RKO (cell line): ENCODE results near the gene MYZAP.

Experiments
- DNase-seq: peaks from one replicate; pipeline ENCODE4 v3.0.0-alpha.2; 2016; ENCODE audit warnings: low spot score

The MYZAP gene, protein sequence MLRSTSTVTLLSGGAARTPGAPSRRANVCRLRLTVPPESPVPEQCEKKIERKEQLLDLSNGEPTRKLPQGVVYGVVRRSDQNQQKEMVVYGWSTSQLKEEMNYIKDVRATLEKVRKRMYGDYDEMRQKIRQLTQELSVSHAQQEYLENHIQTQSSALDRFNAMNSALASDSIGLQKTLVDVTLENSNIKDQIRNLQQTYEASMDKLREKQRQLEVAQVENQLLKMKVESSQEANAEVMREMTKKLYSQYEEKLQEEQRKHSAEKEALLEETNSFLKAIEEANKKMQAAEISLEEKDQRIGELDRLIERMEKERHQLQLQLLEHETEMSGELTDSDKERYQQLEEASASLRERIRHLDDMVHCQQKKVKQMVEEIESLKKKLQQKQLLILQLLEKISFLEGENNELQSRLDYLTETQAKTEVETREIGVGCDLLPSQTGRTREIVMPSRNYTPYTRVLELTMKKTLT

DNA sequence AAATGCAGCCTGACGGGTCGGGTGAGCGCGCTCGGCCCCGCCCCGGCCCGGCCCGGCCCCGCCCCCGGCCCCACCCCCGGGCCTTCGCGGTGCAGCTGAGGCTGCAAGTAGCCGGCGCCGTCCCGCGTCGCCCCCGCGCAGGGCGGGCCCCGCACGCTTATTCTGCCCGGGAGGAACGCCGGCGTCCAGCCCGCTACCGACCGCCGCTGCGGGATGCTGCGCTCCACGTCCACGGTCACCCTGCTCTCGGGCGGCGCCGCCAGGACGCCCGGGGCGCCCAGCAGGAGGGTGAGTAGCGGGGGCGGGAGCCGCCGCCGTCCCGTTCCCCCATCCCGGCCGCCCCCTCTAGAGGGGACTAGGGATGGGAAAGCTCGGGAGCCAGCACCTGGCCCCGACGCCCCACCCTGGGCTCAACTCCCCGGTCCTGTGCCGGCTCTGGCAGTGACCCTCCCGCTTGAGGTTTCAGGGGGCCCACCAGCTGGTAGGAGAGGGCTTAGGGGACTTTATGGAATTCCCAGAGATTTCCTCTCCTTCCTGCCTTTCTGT is at the start of gene MYZAP:
MYZAP (plus strand) TSS at position 83 of the 546 bp plus-strand sequence; CDS start at position 214, 131 bp downstream.
- DNase-seq: peak; percentile 7

- no peak for DNase-seq
Observed at GRCh38 chr15:57542505-57542817, 49.2 kb upstream of the MYZAP start.

DNA sequence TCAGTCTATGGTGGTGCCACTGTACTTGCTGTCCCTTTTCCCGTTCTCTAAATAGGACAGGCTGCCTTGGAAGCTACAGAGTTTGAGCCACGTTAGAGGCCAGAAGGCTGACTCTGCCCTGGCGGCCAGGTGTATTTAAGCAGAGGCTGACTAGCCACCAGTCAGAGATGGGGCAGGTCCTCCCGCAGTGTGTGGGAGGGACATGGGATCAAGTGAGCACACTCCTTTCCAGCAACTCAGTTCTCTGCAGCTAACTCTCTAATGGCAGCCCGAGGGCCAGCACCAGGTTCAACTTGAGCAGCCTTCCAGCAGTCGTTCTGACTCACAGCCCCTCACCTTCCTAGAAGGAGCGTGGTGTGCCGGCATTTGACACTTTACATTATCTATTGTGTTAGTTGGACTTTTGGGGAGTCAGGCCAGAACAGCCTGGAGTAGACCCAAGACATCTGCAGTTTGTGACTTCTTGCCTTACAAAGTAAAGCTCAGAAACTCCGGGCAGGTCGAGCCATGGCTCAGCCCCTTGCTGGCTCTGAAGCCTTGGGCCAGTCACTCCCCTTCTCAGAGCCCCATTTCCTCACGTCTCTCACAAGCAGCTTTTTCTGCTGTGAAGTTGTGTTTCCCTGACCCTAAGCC is 46.7 kb upstream of the MYZAP start:
- no peak for DNase-seq

DNA sequence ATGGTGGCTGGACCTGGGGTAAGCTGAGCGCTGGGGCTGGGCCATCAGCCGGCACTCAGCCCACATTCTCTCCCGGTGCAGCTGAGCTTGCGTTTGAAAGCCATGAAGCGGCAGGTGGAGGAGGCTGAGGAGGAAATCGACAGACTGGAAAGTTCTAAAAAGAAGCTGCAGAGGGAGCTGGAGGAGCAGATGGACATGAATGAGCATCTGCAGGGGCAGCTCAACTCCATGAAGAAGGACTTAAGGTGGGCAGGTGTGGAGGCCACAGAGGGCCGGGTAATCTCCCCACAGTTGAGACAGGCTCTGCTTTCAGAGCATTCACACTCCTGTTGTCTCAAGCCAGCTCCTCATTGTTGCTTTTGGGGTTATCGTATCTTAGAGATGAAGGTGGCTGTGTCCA is 45.7 kb upstream of the MYZAP start:
- no peak for DNase-seq

DNA sequence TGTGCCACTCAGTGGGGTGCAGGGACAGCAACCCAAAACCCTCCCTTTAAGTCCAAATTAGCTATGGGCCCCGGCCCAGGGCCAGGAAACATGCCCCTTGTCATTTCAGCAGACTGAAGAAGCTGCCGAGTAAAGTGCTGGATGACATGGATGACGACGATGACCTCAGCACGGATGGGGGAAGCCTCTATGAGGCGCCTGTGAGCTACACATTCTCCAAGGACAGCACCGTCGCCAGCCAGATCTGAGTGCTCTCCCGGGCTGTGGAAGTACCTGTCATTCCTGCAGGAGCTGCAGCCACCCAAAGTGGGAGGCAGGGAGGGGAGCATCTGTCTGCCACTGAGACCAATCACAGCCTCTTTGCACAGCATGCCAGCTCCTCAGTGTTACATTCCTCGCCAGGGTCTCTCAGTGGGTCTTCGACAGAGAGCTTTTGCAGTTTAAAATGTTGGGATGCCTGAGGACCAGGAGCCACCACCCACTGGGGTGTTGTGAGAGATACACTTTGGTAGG is 44.4 kb upstream of the MYZAP start:
- DNase-seq: no peak

- no peak for DNase-seq
Observed at GRCh38 chr15:57548351-57548750, 43.4 kb upstream of the MYZAP start.

DNA sequence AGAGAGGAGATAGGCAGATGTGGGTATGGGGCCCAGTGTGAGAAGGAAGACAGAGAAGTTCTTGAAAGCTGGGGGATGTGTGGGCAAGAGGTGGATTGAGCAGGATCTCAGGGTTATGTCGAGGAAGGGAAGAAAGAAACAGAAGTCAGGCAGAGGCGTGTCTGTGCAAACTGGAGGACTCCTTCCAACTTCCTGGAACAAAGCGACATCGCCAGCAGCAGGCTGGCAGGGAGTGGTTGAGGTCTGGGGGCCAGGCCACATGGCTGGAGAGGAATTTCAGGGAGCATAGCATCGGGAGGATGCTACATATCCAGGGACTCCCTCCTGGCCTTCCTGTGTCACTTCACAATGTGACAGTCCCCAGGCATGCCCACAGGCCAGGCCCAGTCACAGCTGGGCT is 42.9 kb upstream of the MYZAP start:
- DNase-seq: no peak

DNA sequence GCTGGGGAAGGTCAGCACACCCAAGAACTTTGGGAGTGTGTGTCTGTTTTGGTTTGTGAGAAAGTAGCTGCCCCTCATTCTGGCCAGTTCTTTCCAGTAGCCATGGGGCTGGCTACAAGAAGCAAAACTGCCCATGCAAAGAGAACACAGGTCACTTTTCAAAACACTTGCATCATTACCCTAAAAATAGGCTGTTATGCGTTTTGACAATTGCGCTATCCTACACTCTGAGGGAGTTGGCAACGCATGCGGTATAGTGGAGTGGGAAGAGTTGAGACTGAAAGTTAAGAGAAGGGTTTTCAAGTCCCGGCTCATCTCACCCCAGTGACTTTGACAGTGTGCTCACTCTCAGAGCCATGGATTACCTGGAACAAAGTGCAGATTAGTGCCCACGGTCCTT is 41.8 kb upstream of the MYZAP start:
- no peak for DNase-seq

GRCh38 chr15:57550640-57551039 is 41.1 kb upstream of the MYZAP start:
- no peak for DNase-seq

- DNase-seq: no peak
Observed at GRCh38 chr15:57551715-57552677, 39.7 kb upstream of the MYZAP start.

DNA sequence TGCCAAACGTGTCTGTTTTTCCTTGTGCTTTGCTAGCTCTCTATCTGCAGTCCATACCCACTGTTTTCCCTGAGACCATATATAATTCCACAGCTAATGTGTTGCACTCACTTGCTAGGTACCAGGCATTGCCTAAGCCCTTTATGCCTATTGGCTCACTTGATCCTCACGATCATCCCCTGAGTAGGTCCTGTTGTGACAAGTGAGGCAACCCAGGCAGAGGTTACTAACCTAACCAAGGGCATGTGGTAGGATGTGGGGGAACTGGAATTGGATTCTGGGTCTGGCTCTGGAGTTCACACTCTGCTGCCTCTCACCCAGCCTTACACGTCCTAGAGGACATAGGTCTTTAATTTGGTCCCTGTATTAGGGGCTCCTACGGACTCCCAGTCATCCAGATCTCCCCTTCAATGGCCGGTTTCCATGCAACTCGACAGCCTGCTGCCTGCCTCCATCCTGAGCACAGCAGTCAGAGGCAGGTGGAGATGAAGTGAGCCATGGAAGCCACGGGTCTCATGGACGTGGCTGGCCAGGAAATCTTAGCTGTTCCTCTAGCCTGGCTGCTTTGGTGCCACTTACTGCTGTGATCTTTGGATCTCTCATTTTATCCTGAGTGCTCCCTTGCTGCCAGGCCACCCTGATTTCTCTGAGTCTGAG is 38.9 kb upstream of the MYZAP start:
- DNase-seq: no peak

DNA sequence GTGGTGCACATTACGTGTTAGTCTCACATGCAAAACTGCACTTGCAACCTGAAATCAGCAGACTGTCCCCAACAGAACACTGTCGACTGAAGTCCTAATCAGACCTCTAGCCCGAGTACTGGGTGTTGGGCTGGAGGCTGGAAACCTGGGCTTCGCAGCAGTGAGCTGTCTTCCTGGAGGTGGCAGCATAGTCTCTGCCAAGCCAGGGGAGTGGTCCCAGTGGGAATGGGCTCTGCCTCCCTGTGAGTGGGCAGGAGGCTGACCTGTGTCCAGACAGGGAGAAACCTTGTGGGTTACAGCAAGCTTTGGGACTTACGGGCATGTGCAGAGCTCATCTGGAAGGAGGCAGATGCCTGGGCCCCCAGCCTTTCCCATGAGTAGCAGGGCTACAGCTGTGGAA is 38.2 kb upstream of the MYZAP start:
- DNase-seq: no peak

DNA sequence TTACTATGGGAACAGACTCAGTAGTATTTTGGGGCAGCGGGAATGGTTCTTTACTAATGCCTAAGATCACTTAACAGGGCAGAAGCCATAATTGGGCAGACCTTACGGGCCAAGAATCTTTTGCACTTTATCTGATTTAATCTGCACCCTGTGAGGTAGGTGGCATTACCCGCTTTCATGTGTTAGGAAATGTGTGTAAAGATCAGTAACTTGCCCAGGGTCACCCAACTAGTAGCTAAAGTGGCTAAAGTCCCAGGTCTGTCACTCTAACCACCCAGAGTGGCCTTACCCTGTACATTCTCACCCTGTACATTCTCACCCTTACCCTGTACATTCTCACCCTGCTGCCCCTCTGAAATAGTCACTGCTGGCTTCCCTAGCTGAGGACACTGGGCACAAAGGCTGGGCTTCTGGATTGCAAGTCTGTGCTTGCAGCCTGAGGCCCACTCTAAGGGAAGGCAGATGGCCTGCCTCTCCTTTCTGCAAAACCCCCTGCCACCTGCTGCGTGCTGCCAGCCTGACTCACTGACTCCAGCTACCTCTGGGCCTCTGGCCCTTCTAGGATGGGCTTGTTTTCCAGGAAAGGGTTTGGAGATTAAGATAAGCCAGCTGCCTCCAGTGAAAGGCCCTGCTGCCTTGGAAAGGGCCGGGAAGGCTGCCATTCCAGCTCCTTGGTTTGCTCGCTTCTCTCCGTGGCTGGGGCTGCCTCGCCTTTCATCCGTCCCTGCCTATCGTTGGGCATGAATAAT is 37.5 kb upstream of the MYZAP start:
- no peak for DNase-seq

GRCh38 chr15:57554812-57555179 is 36.9 kb upstream of the MYZAP start:
- no peak for DNase-seq

GRCh38 chr15:57555270-57555669 is 36.4 kb upstream of the MYZAP start:
- DNase-seq: no peak

- no peak for DNase-seq
Observed at GRCh38 chr15:57556040-57556439, 35.7 kb upstream of the MYZAP start.

- DNase-seq: no peak
Observed at GRCh38 chr15:57557267-57557666, 34.4 kb upstream of the MYZAP start.

DNA sequence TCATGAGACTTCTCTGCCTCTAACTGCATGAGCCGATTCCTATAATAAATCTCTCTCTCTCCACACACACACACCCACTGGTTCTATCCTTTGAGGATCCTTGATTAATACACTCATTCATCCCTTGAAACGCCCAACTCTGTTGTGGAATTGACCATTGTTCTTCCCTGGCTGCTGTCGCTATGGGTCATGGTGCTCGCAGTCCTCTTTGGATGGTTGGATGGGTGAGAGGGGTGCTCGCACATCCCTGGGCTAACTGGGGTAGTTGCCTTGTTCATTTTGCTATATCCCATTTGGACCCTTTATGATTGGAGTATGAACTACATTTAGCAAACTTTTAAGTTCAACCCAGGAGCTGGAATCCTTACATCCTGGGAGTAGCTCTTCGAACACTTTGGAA is 33.9 kb upstream of the MYZAP start:
- no peak for DNase-seq

- DNase-seq: peak; percentile 32
Observed at GRCh38 chr15:57559875-57560274, 31.8 kb upstream of the MYZAP start.

- DNase-seq: peak; percentile 89
Observed at GRCh38 chr15:57561041-57561711, 30.5 kb upstream of the MYZAP start.
